ENCODE measurements around the gene CIT. TPM values are rescaled to one million over a fixed set of nuclear protein-coding genes. Genes with fewer than 3 reads are reported as not detected.

Gene CIT
- total RNA-seq, 1 donor from 2014 or later, result 6.8 TPM

DNA sequence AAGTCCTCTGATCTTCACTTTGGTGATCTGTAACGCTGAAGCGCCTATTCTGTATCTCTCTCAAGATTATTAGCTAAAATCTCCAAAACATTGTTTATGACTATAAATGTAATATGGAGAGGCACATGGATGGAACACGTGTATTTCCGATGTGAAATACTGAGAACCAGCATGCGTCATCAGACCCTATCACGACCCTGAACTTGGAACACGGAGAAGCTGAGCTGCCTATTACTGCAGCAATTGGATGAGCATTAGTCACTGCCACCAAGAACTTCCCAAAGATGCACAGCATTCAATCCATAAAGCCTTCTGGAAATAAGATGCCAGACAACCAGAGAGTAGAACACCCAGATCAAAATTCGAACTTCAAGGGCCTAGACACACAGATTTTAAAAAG is 147.2 kb downstream of the CIT start:
- no peak overlapping the region for H3K9ac ChIP-seq (ENCODE audit: low read depth in 1 of 3, low read length in 3 of 3)
- no peak overlapping the region for H3K27ac ChIP-seq (ENCODE audit: low read depth, low read length)
- no peaks in the 10 kb centered on the region for H3K9me3 ChIP-seq (ENCODE audit: control insufficient read depth in 3 of 3, low read length in 3 of 3)
- peaks cover 0 to 6% (median 3%) of the 10 kb centered on the region in 3 donors for H3K4me1 ChIP-seq (ENCODE audit: control insufficient read depth in 3 of 3, insufficient read depth in 3 of 3, low read length in 3 of 3)
- no peak overlapping the region for H3K4me3 ChIP-seq (ENCODE audit: low read length in 3 of 3)
- no peaks in the 10 kb centered on the region for H3K27me3 ChIP-seq (ENCODE audit: control insufficient read depth in 3 of 3, insufficient read depth in 3 of 3, low read length in 3 of 3)
- no peaks in the 10 kb centered on the region for H3K36me3 ChIP-seq (ENCODE audit: control insufficient read depth in 3 of 3, insufficient read depth in 3 of 3, low read length in 3 of 3)

DNA sequence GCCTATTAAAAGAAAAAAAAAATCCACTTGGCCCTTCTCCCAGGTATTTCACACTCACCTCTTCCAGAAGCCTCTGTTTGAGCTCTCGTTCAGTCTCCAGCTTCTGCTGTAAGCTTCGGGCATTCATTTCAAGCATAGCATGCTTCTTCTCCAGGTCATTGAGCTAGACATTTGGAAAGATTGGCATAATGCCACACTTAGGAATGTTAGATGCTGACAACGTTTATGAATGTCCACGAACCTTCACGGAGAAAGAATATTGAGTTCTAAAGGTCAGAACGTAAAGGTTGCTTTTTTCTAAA is 148.7 kb downstream of the CIT start:
- Histone ChIP-seq H3K9me3 (ENCODE audit: control insufficient read depth in 3 of 3, low read length in 3 of 3) (no peaks in the 10 kb centered on the region), H3K27me3 (ENCODE audit: control insufficient read depth in 3 of 3, insufficient read depth in 3 of 3, low read length in 3 of 3) (no peaks in the 10 kb centered on the region), H3K4me1 (ENCODE audit: control insufficient read depth in 3 of 3, insufficient read depth in 3 of 3, low read length in 3 of 3) (peaks cover 0 to 6% (median 3%) of the 10 kb centered on the region in 3 donors), H3K4me3 (ENCODE audit: low read length in 3 of 3) (no peak overlapping the region), H3K27ac (ENCODE audit: low read depth, low read length) (no peak overlapping the region), H3K9ac (ENCODE audit: low read depth in 1 of 3, low read length in 3 of 3) (no peak overlapping the region), H3K36me3 (ENCODE audit: control insufficient read depth in 3 of 3, insufficient read depth in 3 of 3, low read length in 3 of 3) (no peaks in the 10 kb centered on the region)

DNA sequence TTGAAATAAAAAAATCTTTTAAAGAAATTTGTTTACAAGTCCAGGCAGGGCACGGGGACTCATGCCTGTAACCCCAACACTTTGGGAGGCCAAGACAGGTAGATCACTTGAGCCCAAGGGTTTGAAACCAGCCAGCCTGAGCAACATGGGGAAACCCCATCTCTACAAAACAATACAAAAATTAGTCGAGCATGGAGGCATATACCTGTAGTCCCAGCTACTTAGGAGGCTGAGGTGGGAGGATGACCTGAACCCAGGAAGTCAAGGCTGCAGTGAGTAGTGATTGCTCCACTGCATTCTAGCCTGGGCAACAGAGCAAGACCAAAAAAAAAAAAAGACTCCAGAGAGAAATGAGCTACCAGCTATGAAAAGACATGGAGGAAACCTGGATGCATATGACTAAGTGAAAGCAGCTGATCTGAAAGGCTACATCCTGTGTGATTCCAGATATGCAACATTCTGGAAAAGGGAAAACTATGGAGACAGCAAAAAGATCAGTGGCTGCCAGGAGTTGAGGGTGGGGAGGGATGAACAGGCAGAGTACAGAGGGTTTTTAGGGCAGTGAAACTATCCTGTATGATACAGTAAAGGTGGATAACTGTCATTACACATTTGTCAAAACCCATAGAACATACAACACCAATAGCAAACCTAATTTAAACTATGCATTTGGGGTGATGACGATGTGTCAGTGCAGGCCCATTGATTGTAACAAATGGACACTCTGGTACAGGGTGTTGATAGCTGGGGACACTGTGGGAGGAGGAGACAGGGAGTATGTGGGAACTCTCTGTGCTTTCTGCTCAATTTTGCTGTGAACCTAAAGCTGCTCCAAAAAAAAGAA is 149.3 kb downstream of the CIT start:
- Histone ChIP-seq H3K4me1 (ENCODE audit: control insufficient read depth in 3 of 3, insufficient read depth in 3 of 3, low read length in 3 of 3) (peaks cover 0 to 6% (median 3%) of the 10 kb centered on the region in 3 donors), H3K9me3 (ENCODE audit: control insufficient read depth in 3 of 3, low read length in 3 of 3) (no peaks in the 10 kb centered on the region), H3K27me3 (ENCODE audit: control insufficient read depth in 3 of 3, insufficient read depth in 3 of 3, low read length in 3 of 3) (no peaks in the 10 kb centered on the region), H3K9ac (ENCODE audit: low read depth in 1 of 3, low read length in 3 of 3) (no peak overlapping the region), H3K27ac (ENCODE audit: low read depth, low read length) (no peak overlapping the region), H3K4me3 (ENCODE audit: low read length in 3 of 3) (no peak overlapping the region), H3K36me3 (ENCODE audit: control insufficient read depth in 3 of 3, insufficient read depth in 3 of 3, low read length in 3 of 3) (no peaks in the 10 kb centered on the region)

DNA sequence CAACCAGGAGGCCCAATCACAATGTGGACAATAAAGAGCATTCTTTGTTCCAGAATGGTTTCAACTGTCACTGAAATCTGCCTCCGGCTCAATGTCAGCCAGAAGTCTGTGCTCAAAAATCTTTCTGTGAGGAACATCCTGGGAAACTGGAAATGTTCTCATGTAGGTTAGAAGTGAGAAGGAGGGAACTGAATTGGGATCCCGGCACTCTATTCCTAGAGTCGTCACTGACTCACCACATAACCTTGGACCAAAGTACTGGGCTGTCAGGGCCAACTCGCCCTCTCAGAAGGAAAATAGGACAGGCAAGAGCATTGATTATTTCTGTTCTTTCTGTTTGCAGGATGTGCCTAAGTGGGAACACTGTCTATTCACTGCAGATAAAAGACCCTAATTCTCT is 151.6 kb downstream of the CIT start:
- Histone ChIP-seq H3K27me3 (ENCODE audit: control insufficient read depth in 3 of 3, insufficient read depth in 3 of 3, low read length in 3 of 3) (no peaks in the 10 kb centered on the region), H3K9me3 (ENCODE audit: control insufficient read depth in 3 of 3, low read length in 3 of 3) (no peaks in the 10 kb centered on the region), H3K4me1 (ENCODE audit: control insufficient read depth in 3 of 3, insufficient read depth in 3 of 3, low read length in 3 of 3) (peaks cover 0 to 6% (median 3%) of the 10 kb centered on the region in 3 donors), H3K36me3 (ENCODE audit: control insufficient read depth in 3 of 3, insufficient read depth in 3 of 3, low read length in 3 of 3) (no peaks in the 10 kb centered on the region), H3K9ac (ENCODE audit: low read depth in 1 of 3, low read length in 3 of 3) (no peak overlapping the region), H3K27ac (ENCODE audit: low read depth, low read length) (no peak overlapping the region), H3K4me3 (ENCODE audit: low read length in 3 of 3) (no peak overlapping the region)

DNA sequence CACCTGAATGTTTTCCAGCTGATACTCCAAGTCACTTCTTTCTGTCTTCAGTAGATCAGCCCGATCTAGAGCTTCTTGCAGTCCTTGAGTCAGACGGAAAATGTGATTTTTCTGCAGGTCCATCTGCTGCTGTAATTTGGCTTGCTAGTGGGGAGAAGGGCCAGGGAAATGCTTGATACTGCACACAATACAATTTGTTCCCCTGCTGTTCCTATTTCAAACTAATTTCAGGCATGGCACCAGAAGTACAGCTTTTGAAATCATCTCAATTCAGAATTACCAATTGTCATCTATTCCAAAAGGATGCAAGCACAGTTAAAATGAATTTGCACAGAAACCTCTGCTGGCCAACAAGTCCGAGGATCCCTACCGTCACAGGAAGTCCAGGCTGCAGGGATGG is 155.8 kb downstream of the CIT start:
- no peaks in the 10 kb centered on the region for H3K36me3 ChIP-seq (ENCODE audit: control insufficient read depth in 3 of 3, insufficient read depth in 3 of 3, low read length in 3 of 3)
- no peak overlapping the region for H3K27ac ChIP-seq (ENCODE audit: low read depth, low read length)
- no peaks in the 10 kb centered on the region for H3K9me3 ChIP-seq (ENCODE audit: control insufficient read depth in 3 of 3, low read length in 3 of 3)
- no peak overlapping the region for H3K9ac ChIP-seq (ENCODE audit: low read depth in 1 of 3, low read length in 3 of 3)
- no peak overlapping the region for H3K4me3 ChIP-seq (ENCODE audit: low read length in 3 of 3)
- peaks cover 8 to 14% (median 11%) of the 10 kb centered on the region in 3 donors for H3K4me1 ChIP-seq (ENCODE audit: control insufficient read depth in 3 of 3, insufficient read depth in 3 of 3, low read length in 3 of 3)
- no peaks in the 10 kb centered on the region for H3K27me3 ChIP-seq (ENCODE audit: control insufficient read depth in 3 of 3, insufficient read depth in 3 of 3, low read length in 3 of 3)

DNA sequence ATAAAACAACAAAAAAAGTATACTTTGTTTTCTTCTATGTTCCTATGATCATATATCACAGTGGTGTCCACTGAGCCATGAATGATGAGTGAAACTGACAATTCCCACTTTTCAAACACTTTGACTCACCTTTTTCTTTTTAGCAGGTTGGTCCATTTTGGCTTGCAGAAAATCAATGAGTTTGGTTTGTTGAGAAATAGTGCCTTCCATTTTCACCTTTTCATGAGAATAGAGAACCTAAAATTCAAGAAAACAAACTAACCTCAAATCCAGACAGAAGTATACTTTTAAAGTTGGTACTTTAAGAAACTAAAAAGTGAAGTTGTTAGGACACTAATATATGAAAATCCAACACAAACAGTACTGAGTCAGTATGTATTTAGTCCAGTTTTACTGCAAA is 156.8 kb downstream of the CIT start:
- H3K27ac ChIP-seq (ENCODE audit: low read depth, low read length), result no peak overlapping the region
- H3K27me3 ChIP-seq (ENCODE audit: control insufficient read depth in 3 of 3, insufficient read depth in 3 of 3, low read length in 3 of 3), result no peaks in the 10 kb centered on the region
- no peaks in the 10 kb centered on the region for H3K36me3 ChIP-seq (ENCODE audit: control insufficient read depth in 3 of 3, insufficient read depth in 3 of 3, low read length in 3 of 3)
- H3K9ac ChIP-seq (ENCODE audit: low read depth in 1 of 3, low read length in 3 of 3), result no peak overlapping the region
- H3K4me3 ChIP-seq (ENCODE audit: low read length in 3 of 3), result no peak overlapping the region
- H3K4me1 ChIP-seq (ENCODE audit: control insufficient read depth in 3 of 3, insufficient read depth in 3 of 3, low read length in 3 of 3), result peaks cover 13 to 22% (median 15%) of the 10 kb centered on the region in 3 donors
- H3K9me3 ChIP-seq (ENCODE audit: control insufficient read depth in 3 of 3, low read length in 3 of 3), result no peaks in the 10 kb centered on the region

DNA sequence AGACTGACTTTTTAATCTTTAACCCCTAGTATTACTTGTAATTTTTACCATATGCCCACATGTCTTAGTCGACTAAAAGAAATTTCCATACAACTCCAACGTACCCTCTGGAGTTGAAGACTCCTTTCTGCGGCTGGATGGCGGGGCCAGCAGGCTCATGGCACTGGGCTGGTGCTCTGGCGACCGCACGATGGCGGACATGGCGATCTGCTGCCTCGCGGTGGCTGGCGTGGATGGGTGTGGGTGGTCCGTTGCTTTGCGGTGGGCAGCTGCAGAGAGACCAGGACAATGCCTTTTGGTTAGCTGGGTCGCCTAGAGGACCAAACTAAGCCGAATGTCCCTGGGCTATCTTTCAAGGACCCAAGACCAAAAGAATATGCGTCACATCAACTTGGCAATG is 159.0 kb downstream of the CIT start:
- Histone ChIP-seq H3K27me3 (ENCODE audit: control insufficient read depth in 3 of 3, insufficient read depth in 3 of 3, low read length in 3 of 3) (no peaks in the 10 kb centered on the region), H3K36me3 (ENCODE audit: control insufficient read depth in 3 of 3, insufficient read depth in 3 of 3, low read length in 3 of 3) (no peaks in the 10 kb centered on the region), H3K27ac (ENCODE audit: low read depth, low read length) (no peak overlapping the region), H3K9me3 (ENCODE audit: control insufficient read depth in 3 of 3, low read length in 3 of 3) (no peaks in the 10 kb centered on the region), H3K4me3 (ENCODE audit: low read length in 3 of 3) (no peak overlapping the region), H3K9ac (ENCODE audit: low read depth in 1 of 3, low read length in 3 of 3) (no peak overlapping the region), H3K4me1 (ENCODE audit: control insufficient read depth in 3 of 3, insufficient read depth in 3 of 3, low read length in 3 of 3) (peaks cover 20 to 32% (median 22%) of the 10 kb centered on the region in 3 donors)

DNA sequence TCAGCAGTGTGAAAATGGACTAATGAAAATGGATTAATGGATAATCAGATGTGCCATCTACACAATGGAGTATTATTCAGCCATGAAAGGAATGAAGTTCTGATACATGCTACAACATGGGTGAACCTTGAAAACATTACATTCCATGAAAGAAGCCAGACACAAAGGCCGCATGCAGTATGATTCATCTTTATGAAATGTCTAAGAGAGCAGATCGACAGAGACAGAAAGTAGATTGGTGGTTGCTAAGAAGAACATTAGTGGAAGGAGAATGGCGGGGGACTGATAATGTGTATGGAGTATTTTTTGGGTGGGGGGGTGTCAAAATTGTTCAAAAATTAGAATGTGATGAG is 161.9 kb downstream of the CIT start:
- H3K9ac ChIP-seq (ENCODE audit: low read depth in 1 of 3, low read length in 3 of 3), result no peak overlapping the region
- H3K4me3 ChIP-seq (ENCODE audit: low read length in 3 of 3), result no peak overlapping the region
- H3K27me3 ChIP-seq (ENCODE audit: control insufficient read depth in 3 of 3, insufficient read depth in 3 of 3, low read length in 3 of 3), result no peaks in the 10 kb centered on the region
- no peaks in the 10 kb centered on the region for H3K9me3 ChIP-seq (ENCODE audit: control insufficient read depth in 3 of 3, low read length in 3 of 3)
- H3K36me3 ChIP-seq (ENCODE audit: control insufficient read depth in 3 of 3, insufficient read depth in 3 of 3, low read length in 3 of 3), result peaks cover 0 to 1% (median 0%) of the 10 kb centered on the region in 3 donors
- peaks cover 22 to 35% (median 23%) of the 10 kb centered on the region in 3 donors for H3K4me1 ChIP-seq (ENCODE audit: control insufficient read depth in 3 of 3, insufficient read depth in 3 of 3, low read length in 3 of 3)
- peak overlapping the region; percentile 85 for H3K27ac ChIP-seq (ENCODE audit: low read depth, low read length)

DNA sequence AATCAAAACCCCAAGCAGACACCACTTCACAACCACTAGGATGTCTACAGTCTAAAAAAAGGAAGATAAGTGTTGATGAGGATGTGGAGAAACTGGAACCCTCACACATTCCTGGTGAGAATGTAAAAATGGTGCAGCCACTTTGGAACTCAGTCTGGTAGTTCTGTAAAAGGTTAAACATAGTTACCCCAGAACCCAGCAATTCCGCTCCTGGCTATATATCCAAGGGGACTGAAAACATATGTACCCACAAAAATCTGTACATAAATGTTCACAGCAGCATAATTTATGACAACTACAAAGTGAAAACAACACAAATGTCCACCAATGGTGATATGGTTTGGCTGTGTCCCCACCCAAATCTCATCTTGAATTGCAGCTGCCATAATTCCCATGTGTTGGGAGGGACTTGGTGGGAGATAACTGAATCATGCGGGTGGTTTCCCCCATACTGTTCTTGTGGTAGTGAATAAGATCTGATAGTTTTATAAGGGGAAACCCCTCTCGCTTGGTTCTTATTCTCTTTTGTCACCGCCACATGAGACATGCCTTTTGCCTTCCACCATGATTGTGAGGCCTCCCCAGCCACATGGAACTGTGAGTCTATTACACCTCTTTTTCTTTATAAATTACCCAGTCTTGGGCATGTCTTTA is 162.4 kb downstream of the CIT start:
- Histone ChIP-seq H3K9ac (ENCODE audit: low read depth in 1 of 3, low read length in 3 of 3) (no peak overlapping the region), H3K9me3 (ENCODE audit: control insufficient read depth in 3 of 3, low read length in 3 of 3) (no peaks in the 10 kb centered on the region), H3K4me3 (ENCODE audit: low read length in 3 of 3) (no peak overlapping the region), H3K4me1 (ENCODE audit: control insufficient read depth in 3 of 3, insufficient read depth in 3 of 3, low read length in 3 of 3) (peaks cover 23 to 40% (median 24%) of the 10 kb centered on the region in 3 donors), H3K36me3 (ENCODE audit: control insufficient read depth in 3 of 3, insufficient read depth in 3 of 3, low read length in 3 of 3) (peaks cover 0 to 2% (median 0%) of the 10 kb centered on the region in 3 donors), H3K27me3 (ENCODE audit: control insufficient read depth in 3 of 3, insufficient read depth in 3 of 3, low read length in 3 of 3) (no peaks in the 10 kb centered on the region), H3K27ac (ENCODE audit: low read depth, low read length) (no peak overlapping the region)

DNA sequence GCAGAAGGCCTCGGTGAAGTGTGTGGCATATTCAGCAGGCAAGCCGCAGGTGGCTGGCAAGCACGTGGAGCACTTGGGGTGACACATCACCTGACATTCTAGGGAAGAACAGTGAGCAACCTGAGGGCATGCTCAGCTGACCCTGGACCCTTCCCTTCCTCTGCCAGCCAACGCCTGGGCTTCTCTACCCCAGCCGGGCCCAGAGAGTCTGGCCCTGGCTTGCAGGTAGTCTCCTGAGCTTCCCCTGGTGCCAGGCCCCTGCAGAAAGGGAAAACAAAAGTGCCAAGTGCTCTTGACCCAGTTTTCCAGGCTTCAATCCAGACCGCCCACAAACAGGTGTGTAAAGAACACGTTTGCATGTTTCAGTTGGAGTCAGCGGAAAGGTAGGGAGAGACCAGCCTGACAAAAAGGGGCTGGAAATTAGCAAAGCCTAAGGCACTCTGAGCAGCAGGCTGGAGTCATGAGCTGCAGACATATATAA is 163.5 kb downstream of the CIT start:
- Histone ChIP-seq H3K27ac (ENCODE audit: low read depth, low read length) (no peak overlapping the region), H3K27me3 (ENCODE audit: control insufficient read depth in 3 of 3, insufficient read depth in 3 of 3, low read length in 3 of 3) (no peaks in the 10 kb centered on the region), H3K9me3 (ENCODE audit: control insufficient read depth in 3 of 3, low read length in 3 of 3) (no peaks in the 10 kb centered on the region), H3K4me3 (ENCODE audit: low read length in 3 of 3) (no peak overlapping the region), H3K4me1 (ENCODE audit: control insufficient read depth in 3 of 3, insufficient read depth in 3 of 3, low read length in 3 of 3) (peaks cover 22 to 38% (median 24%) of the 10 kb centered on the region in 3 donors), H3K9ac (ENCODE audit: low read depth in 1 of 3, low read length in 3 of 3) (no peak overlapping the region), H3K36me3 (ENCODE audit: control insufficient read depth in 3 of 3, insufficient read depth in 3 of 3, low read length in 3 of 3) (peaks cover 0 to 2% (median 0%) of the 10 kb centered on the region in 3 donors)
